NCI-H526 (cell line): ENCODE measurements around the gene ERN2.
"Not testable (repeated sequence)": the region's sequence is repeated elsewhere in the genome, so short reads cannot be mapped to it uniquely, and the experiment has no call there.

Experiments used
- DNase-seq, 2 experiments: peaks; one replicate each; lab custom pipeline; 2025; lab: John Stamatoyannopoulos, UW

ERN2 gene

GRCh38 chr16:23712976-23713375 is at the start of gene ERN2:
Gene ERN2, minus strand, starts transcription at chr16:23713222. Its CDS starts 35 bp downstream, at chr16:23713187.
- no peak for DNase-seq

- DNase-seq: no peak
Observed at GRCh38 chr16:23757937-23758619, 45.1 kb upstream of the ERN2 start.

DNA sequence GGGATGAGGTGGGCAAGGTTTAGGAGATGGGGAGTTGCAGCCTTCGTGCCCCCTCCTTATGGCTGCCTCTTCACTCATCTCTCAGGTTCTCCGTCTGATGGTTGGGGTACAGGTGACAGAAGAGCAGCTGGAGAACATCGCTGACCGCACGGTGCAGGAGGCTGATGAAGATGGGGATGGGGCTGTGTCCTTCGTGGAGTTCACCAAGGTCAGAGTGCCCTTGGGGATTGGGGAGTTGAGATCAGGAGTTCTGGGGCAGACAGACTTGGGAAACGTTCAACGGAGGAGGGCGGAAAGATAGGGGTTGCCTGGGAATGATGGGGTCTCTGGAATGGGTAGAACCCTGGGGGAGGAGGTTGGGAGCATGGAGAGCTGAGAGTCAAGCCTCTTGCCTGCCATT is 44.1 kb upstream of the ERN2 start:
- no peak for DNase-seq

DNA sequence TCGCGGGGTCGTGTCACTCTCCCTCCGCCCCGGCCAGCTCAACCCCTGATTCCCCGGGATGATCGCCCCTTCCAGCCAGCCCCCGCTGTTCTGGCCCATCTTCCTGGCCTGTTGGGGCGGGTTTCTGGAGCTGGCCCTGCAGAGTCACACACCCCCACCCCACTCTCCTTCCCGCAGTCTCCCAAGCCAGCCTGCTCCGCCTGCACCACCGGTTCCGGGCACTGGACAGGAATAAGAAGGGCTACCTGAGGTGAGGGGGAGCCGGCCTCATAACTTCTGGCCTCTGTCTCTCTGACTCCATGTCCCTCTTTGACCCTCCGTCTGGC is 42.4 kb upstream of the ERN2 start:
- DNase-seq: no peak

- DNase-seq: peak in 1 of 2 experiments; percentile 5
Observed at GRCh38 chr16:23754594-23755483, 41.8 kb upstream of the ERN2 start, which contains the start of gene CHP2. Gene CHP2, plus strand, starts transcription at chr16:23755026. Its CDS starts 24 bp downstream, at chr16:23755050.

GRCh38 chr16:23753908-23754593 is 41.0 kb upstream of the ERN2 start:
- DNase-seq: no peak

GRCh38 chr16:23751053-23751452 is 38.0 kb upstream of the ERN2 start:
- DNase-seq: not testable (repeated sequence)

GRCh38 chr16:23748630-23749029 is 35.6 kb upstream of the ERN2 start:
- DNase-seq: no peak

- DNase-seq: no peak
Observed at GRCh38 chr16:23745263-23745662, 32.2 kb upstream of the ERN2 start.

GRCh38 chr16:23742766-23743165 is 29.7 kb upstream of the ERN2 start:
- DNase-seq: no peak

GRCh38 chr16:23741675-23742303 is 28.8 kb upstream of the ERN2 start:
- DNase-seq: no peak

DNA sequence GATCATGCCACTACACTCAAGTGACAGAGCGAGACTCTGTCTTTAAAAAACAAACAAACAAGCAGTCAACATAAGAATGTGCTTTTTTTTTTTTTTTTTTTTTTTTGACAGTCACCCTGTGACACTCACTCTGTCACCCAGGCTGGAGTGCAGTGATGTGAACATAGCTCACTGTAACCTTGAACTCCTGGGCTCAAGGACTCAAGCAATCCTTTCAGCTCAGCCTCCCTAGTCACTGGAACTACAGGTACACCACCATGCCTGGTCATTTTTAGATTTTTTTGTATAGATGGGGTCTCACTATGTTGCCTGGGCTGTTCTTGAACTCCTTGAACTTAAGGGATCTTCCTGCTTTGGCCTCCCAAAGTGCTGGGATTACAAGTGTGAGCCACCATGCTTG is 26.5 kb upstream of the ERN2 start:
- DNase-seq: no peak

- not testable (repeated sequence) for DNase-seq
Observed at GRCh38 chr16:23737423-23738028, 24.5 kb upstream of the ERN2 start.

- DNase-seq: no peak
Observed at GRCh38 chr16:23734176-23734893, 21.3 kb upstream of the ERN2 start.

DNA sequence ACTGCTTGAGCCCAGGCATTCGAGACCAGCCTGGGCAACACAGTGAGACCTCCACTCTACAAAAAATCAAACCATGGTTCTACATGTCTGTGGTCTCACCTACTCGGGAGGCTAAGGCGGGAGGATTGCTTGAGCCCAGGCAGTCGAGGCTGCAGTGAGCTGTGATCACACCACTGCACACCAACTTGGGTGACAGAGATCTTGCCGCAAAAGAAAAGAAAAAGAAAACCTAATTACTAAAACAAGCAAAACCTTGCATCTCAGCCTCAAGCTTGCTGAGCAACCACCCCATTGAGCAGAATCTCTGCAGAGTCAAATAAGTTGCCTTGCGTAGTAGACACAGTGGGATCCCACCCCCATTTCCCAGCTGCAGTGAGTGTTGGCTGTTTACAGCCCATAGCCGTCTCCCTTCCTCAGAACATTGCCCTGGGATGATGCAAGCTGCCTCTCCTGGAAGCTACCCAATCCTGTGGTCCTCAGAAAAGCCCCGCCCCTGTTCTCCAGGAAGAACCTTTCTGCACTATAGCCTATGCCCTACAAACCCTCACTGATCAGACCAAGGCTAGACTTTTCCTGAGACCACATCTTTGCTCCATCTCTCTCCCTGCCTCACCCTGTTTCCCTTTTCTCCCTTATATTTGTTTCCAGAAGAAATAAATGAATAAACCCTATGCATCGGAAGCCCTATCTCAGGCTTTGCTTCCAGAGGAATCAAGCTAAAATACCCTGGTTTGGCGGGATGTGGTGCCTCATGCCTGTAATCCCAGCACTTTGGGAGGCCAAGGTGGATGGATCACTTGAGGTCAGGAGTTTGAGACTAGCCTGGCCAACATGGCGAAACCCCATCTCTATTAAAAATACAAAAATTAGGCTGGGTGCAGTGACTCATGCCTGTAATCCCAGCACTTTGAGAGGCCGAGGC is 16.7 kb upstream of the ERN2 start:
- DNase-seq: peak in 1 of 2 experiments; percentile 17

GRCh38 chr16:23728112-23728477 is 15.1 kb upstream of the ERN2 start:
- DNase-seq: no peak

DNA sequence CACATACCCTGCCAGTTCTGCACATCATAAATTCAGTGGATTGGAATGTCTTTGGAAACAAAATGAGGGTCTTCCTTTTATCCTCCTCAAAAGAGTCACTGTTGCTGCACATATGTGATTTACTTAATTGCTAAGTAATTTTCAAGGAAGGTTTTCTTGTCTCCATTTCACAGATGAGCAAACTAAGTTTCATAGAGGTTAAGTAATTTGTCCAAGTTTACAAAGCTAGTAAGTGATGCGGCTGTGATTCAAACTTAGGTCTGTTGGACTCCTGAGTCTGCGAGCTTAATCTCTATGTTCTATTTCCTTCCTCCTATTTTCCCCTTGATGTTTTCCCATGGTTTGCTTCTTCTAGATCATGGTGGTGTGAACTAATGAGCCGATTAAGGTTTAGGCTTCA is 13.7 kb upstream of the ERN2 start:
- DNase-seq: no peak

DNA sequence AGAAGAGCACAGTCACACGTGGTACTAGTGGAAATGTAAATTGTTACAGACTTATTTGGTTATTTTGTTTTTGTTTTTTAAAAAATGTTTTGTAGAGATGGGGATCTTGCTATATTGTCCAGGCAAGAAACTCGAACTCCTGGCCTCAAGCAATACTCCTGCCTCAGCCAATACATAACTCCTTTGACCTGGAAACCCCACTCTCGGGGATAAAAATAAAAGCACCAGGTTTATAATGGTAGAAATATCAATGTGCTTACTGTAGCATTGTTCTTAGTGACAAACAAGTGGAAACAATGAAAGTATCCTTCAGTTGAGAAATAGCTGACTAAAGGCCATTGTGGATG is 11.7 kb upstream of the ERN2 start:
- no peak for DNase-seq

- DNase-seq: no peak
Observed at GRCh38 chr16:23724096-23724784, 11.2 kb upstream of the ERN2 start.
